Tibial artery (tissue), 4 donors: ENCODE data around the gene PLEKHG2.

ENCODE experiments used
- DNase-seq, 2 donors: peaks; one replicate each; pipeline ENCODE4 v3.0.0-alpha.2; 2019
- H3K27ac ChIP-seq, 2 donors: fragments of 200-600 bp; sonication (generic) in 1 of 2; 1 replicate in 1 of 2; 2 replicates in 1 of 2; pipeline ENCODE4 v1.5.1; 2018 to 2019; ENCODE audit warnings: mild to moderate bottlenecking in 1 of 2
- H3K27me3 ChIP-seq, 2 donors: fragments of 200-600 bp; sonication (generic) in 1 of 2; one replicate each; pipeline versions ENCODE4 v1.5.1 to v1.6.0; 2016 to 2019
- H3K36me3 ChIP-seq, 3 donors: fragments of 200-600 bp; sonication (generic) in 2 of 3; one replicate each; pipeline ENCODE4 v1.5.1; 2016 to 2019; ENCODE audit warnings: mild to moderate bottlenecking in 2 of 3
- H3K4me1 ChIP-seq, 4 donors: fragments of 200-600 bp; sonication (generic) in 2 of 4; 1 replicate in 3 of 4; 2 replicates in 1 of 4; pipeline ENCODE4 v1.5.1; 2016 to 2019
- H3K4me3 ChIP-seq, 2 donors: fragments of 200-600 bp; sonication (generic) in 1 of 2; 1 replicate in 1 of 2; 2 replicates in 1 of 2; pipeline ENCODE4 v1.5.1; 2018 to 2019; ENCODE audit warnings: mild to moderate bottlenecking in 2 of 2
- H3K9me3 ChIP-seq, 3 donors: fragments of 200-600 bp; sonication (generic) in 1 of 3; one replicate each; pipeline ENCODE4 v1.5.1; 2016 to 2019
- CTCF ChIP-seq, 2 experiments: fragments of 200-600 bp in 1 of 2; fragments of 450-650 bp in 1 of 2; IDR thresholded peaks; one replicate each; pipeline ENCODE4 v1.5.1; 2017 to 2019; ENCODE audit warnings: antibody characterized with exemption in 2 of 2, mild to moderate bottlenecking in 1 of 2, moderate library complexity in 1 of 2
- intact Hi-C: fragments of 100-400 bp; cut with DNase I; formaldehyde crosslinking; loops from one replicate; pipeline ENCODE4 v1.15.0; 2023; ENCODE audit warnings: low total_unique reads

Gene PLEKHG2

GRCh38 chr19:39412100-39412866 is at the start of gene PLEKHG2:
Gene PLEKHG2, plus strand, starts transcription at chr19:39412669. Its CDS starts 1,418 bp downstream, at chr19:39414087.
- H3K36me3 ChIP-seq: peaks cover 20 to 33% (median 26%) of the 10 kb centered on the region in 3 donors
- H3K4me3 ChIP-seq: peak within 1 kb of the TSS; percentile 92 to 96
- H3K27ac ChIP-seq: peak within 1 kb of the TSS; percentile 99 to 100
- H3K4me1 ChIP-seq: peaks cover 0 to 46% (median 41%) of the 10 kb centered on the region in 4 donors
- DNase-seq: peak; percentile 99
- H3K9me3 ChIP-seq: no peaks in the 10 kb centered on the region
- peak; percentile 77 to 84 for TF ChIP-seq CTCF (IDR thresholded peaks at IDR 0.05)
- intact Hi-C loops: no loop called here
- H3K27me3 ChIP-seq: no peaks in the 10 kb centered on the region

- peak overlapping the region; percentile 33 to 51 for H3K27ac ChIP-seq
- no peaks in the 10 kb centered on the region for H3K9me3 ChIP-seq
- H3K4me3 ChIP-seq: no peak overlapping the region
- DNase-seq: peak; percentile 58 to 71
- H3K36me3 ChIP-seq: peaks cover 34 to 96% (median 45%) of the 10 kb centered on the region in 3 donors
- intact Hi-C loops: no loop called here
- no peaks in the 10 kb centered on the region for H3K27me3 ChIP-seq
- TF ChIP-seq CTCF (IDR thresholded peaks at IDR 0.05): no peak
- H3K4me1 ChIP-seq: peaks cover 0 to 17% (median 12%) of the 10 kb centered on the region in 4 donors
Measured at GRCh38 chr19:39362682-39363657, 49.5 kb upstream of the PLEKHG2 start.

- peaks cover 0 to 17% (median 12%) of the 10 kb centered on the region in 4 donors for H3K4me1 ChIP-seq
Measured at GRCh38 chr19:39363901-39364457, 48.5 kb upstream of the PLEKHG2 start.

GRCh38 chr19:39365531-39365930 is 46.9 kb upstream of the PLEKHG2 start:
- peaks cover 18 to 95% (median 38%) of the 10 kb centered on the region in 3 donors for H3K36me3 ChIP-seq
- no peaks in the 10 kb centered on the region for H3K9me3 ChIP-seq
- no peak for TF ChIP-seq CTCF (IDR thresholded peaks at IDR 0.05)
- H3K4me3 ChIP-seq: no peak overlapping the region
- intact Hi-C loops: no loop called here
- no peaks in the 10 kb centered on the region for H3K27me3 ChIP-seq
- H3K4me1 ChIP-seq: peaks cover 0 to 17% (median 12%) of the 10 kb centered on the region in 4 donors
- H3K27ac ChIP-seq: no peak overlapping the region
- no peak for DNase-seq

More at GRCh38 chr19:39363901-39364457, 48.5 kb upstream of the PLEKHG2 start:
- Histone ChIP-seq H3K9me3 (no peaks in the 10 kb centered on the region), H3K4me3 (no peak overlapping the region), H3K27me3 (no peaks in the 10 kb centered on the region), H3K27ac (peak overlapping the region; percentile 31 to 51), H3K36me3 (peaks cover 24 to 95% (median 37%) of the 10 kb centered on the region in 3 donors)
- DNase-seq: peak in 1 of 2 donors; percentile 58
- intact Hi-C loops: no loop called here
- no peak for TF ChIP-seq CTCF (IDR thresholded peaks at IDR 0.05)

- Histone ChIP-seq H3K36me3 (peaks cover 20 to 70% (median 32%) of the 10 kb centered on the region in 3 donors), H3K4me3 (no peak overlapping the region), H3K27me3 (no peaks in the 10 kb centered on the region), H3K9me3 (no peaks in the 10 kb centered on the region), H3K4me1 (peaks cover 8 to 31% (median 22%) of the 10 kb centered on the region in 4 donors), H3K27ac (no peak overlapping the region)
- TF ChIP-seq CTCF (IDR thresholded peaks at IDR 0.05): no peak
- intact Hi-C loops: no loop called here
- DNase-seq: no peak
Measured at GRCh38 chr19:39369200-39369599, 43.3 kb upstream of the PLEKHG2 start.
